SK-N-SH (cell line): ENCODE data around the gene FIBIN. TPM values are rescaled to one million over a fixed set of nuclear protein-coding genes. Genes with fewer than 3 reads are reported as not detected.

ENCODE experiments used
- CTCF ChIA-PET: fragments of 300-600, 350-600 bp; formaldehyde crosslinking; extraction: SDS; loops from one replicate; lab custom pipeline; 2021; lab: Yijun Ruan, JAX
- POLR2A ChIA-PET: fragments of 350-600 bp; sonication (Branson Sonifier 250); formaldehyde crosslinking; extraction: SDS; loops from one replicate; lab custom pipeline; 2020; ENCODE audit warnings: antibody characterized with exemption, inconsistent platforms; lab: Yijun Ruan, JAX
- DNase-seq: peaks from one replicate; pipeline ENCODE4 v3.0.0; 2012
- H2AFZ ChIP-seq: fragments of 200-600 bp; sonication (generic); 2 replicates; pipeline ENCODE4 v1.8.1; 2016; ENCODE audit warnings: antibody characterized with exemption, mild to moderate bottlenecking, low read depth
- H3F3A ChIP-seq: fragments of 200-600 bp; sonication (generic); replicated peaks from 2 replicates; pipeline ENCODE3; 2016; ENCODE audit warnings: antibody characterized with exemption, mild to moderate bottlenecking; ENCODE audit not compliant: insufficient read depth
- H3K27ac ChIP-seq, 2 experiments: fragments of 200-500 bp in 1 of 2; fragments of 200-600 bp in 1 of 2; sonication (Bioruptor generic) in 1 of 2; sonication (generic), shearing (Covaris generic) in 1 of 2; 2 replicates each; pipeline versions ENCODE4 v1.5.1 to v1.6.1; 2014 to 2016; ENCODE audit warnings: low read depth in 2 of 2, inconsistent platforms in 1 of 2, low read length in 1 of 2, mild to moderate bottlenecking in 1 of 2, mixed read lengths in 1 of 2
- H3K27me3 ChIP-seq: fragments of 200-600 bp; sonication (generic), shearing (Covaris generic); 2 replicates; pipeline ENCODE4 v1.6.1; 2016; ENCODE audit warnings: mixed run types; ENCODE audit not compliant: insufficient read depth
- H3K36me3 ChIP-seq, 2 experiments: fragments of 200-500 bp in 1 of 2; fragments of 200-600 bp in 1 of 2; sonication (Bioruptor generic) in 1 of 2; sonication (generic) in 1 of 2; replicated peaks in 1 of 2; 2 replicates each; pipeline versions ENCODE3 to v1.5.1; 2014 to 2016; ENCODE audit warnings: low read length in 1 of 2, mild to moderate bottlenecking in 1 of 2; ENCODE audit not compliant: insufficient read depth in 2 of 2, control insufficient read depth in 1 of 2
- H3K4me1 ChIP-seq, 2 experiments: fragments of 200-500 bp in 1 of 2; fragments of 200-600 bp in 1 of 2; sonication (Bioruptor generic) in 1 of 2; sonication (generic), shearing (Covaris generic) in 1 of 2; 2 replicates each; pipeline versions ENCODE4 v1.5.1 to v1.6.1; 2014 to 2016; ENCODE audit warnings: low read depth in 1 of 2, low read length in 1 of 2, mixed run types in 1 of 2; ENCODE audit not compliant: insufficient read depth in 2 of 2, control insufficient read depth in 1 of 2
- H3K4me2 ChIP-seq: fragments of 200-600 bp; sonication (generic), shearing (Covaris generic); 2 replicates; pipeline ENCODE4 v1.6.1; 2017; ENCODE audit warnings: mixed run types
- H3K4me3 ChIP-seq, 2 experiments: fragments of 200-500 bp in 1 of 2; fragments of 200-600 bp in 1 of 2; sonication (Bioruptor generic) in 1 of 2; sonication (generic), shearing (Covaris generic) in 1 of 2; 2 replicates each; pipeline versions ENCODE4 v1.5.1 to v1.8.1; 2014 to 2016; ENCODE audit warnings: low read depth in 2 of 2, inconsistent platforms in 1 of 2, low read length in 1 of 2, mild to moderate bottlenecking in 1 of 2, mixed read lengths in 1 of 2, moderate library complexity in 1 of 2
- H3K79me2 ChIP-seq: fragments of 200-600 bp; sonication (generic); 2 replicates; pipeline ENCODE4 v1.8.1; 2017; ENCODE audit warnings: mild to moderate bottlenecking; ENCODE audit not compliant: insufficient read depth
- H3K9ac ChIP-seq: fragments of 200-600 bp; sonication (generic); 2 replicates; pipeline ENCODE4 v1.6.1; 2017; ENCODE audit warnings: mixed run types
- H3K9me2 ChIP-seq: fragments of 200-600 bp; sonication (generic); 2 replicates; pipeline ENCODE4 v1.6.1; 2017; ENCODE audit warnings: mixed run types
- H3K9me3 ChIP-seq: fragments of 200-600 bp; sonication (generic); 2 replicates; pipeline ENCODE4 v1.6.1; 2017; ENCODE audit warnings: mixed run types, mild to moderate bottlenecking, moderate library complexity
- H4K20me1 ChIP-seq: fragments of 200-600 bp; sonication (generic); 2 replicates; pipeline ENCODE4 v1.6.1; 2017; ENCODE audit warnings: mild to moderate bottlenecking, mixed run types; ENCODE audit not compliant: insufficient read depth
- CHD2 ChIP-seq: fragments of 150-350 bp; IDR thresholded peaks from 2 replicates; pipeline ENCODE4 v1.6.1; 2018; ENCODE audit warnings: low read length; ENCODE audit not compliant: partially characterized antibody
- EZH2phosphoT487 ChIP-seq: fragments of 200-600 bp; sonication (generic); IDR thresholded peaks from 2 replicates; pipeline ENCODE4 v1.6.1; 2017; ENCODE audit warnings: low read depth, mixed run types, mild to moderate bottlenecking, antibody characterized with exemption, moderate library complexity, borderline replicate concordance
- FOSL2 ChIP-seq: IDR thresholded peaks from 2 replicates; pipeline ENCODE4 v1.4.0; 2012; ENCODE audit warnings: low read depth, mild to moderate bottlenecking, moderate library complexity, borderline replicate concordance
- FOXM1 ChIP-seq: IDR thresholded peaks from 2 replicates; pipeline ENCODE4 v1.4.0; 2012; ENCODE audit warnings: low read depth, mild to moderate bottlenecking
- GATA2 ChIP-seq: sonication (generic); formaldehyde crosslinking; IDR thresholded peaks from 2 replicates; pipeline ENCODE4 v1.5.0; 2020; ENCODE audit warnings: mild to moderate bottlenecking, missing genetic modification reagents
- NFIC ChIP-seq: IDR thresholded peaks from 2 replicates; pipeline ENCODE4 v1.4.0; 2012; ENCODE audit warnings: borderline replicate concordance
- PBX3 ChIP-seq: IDR thresholded peaks from 2 replicates; pipeline ENCODE4; 2012
- POLR2AphosphoS5 ChIP-seq: IDR thresholded peaks from 2 replicates; pipeline ENCODE4 v1.6.1; 2012; ENCODE audit warnings: low read depth, low read length
- RXRA ChIP-seq: IDR thresholded peaks from 2 replicates; pipeline ENCODE4 v1.4.0; 2012; ENCODE audit warnings: low read depth, mild to moderate bottlenecking, borderline replicate concordance
- SIN3A ChIP-seq: IDR thresholded peaks from 2 replicates; pipeline ENCODE4 v1.6.1; 2012; ENCODE audit warnings: low read depth, mild to moderate bottlenecking, low read length, moderate library complexity, borderline replicate concordance
- SMC3 ChIP-seq: IDR thresholded peaks from 2 replicates; pipeline ENCODE4 v1.6.1; 2012; ENCODE audit warnings: low read depth, low read length, improper control_type of control experiment
- TEAD4 ChIP-seq: IDR thresholded peaks from 2 replicates; pipeline ENCODE4 v1.4.0; 2012; ENCODE audit warnings: mild to moderate bottlenecking, borderline replicate concordance; ENCODE audit not compliant: insufficient read depth
- YY1 ChIP-seq: IDR thresholded peaks from 2 replicates; pipeline ENCODE4 v1.4.0; 2012; ENCODE audit warnings: low read depth, mild to moderate bottlenecking
- WGBS: methylation state at CpG from one replicate; pipeline ENCODE4 v1.1.6; 2017; ENCODE audit warnings: low lambda C conversion rate; 5-methylcytosine and 5-hydroxymethylcytosine counted together
- polyA plus RNA-seq, 3 experiments: library from polyadenylated mRNA; depleted of rRNA; stranded (reverse); fragments of >200 nt; gene quantifications; 2 replicates each; pipeline ENCODE4 v1.2.3, GENCODE V29; 2012
- TF ChIP-seq, protein P1 (sequence below): IDR thresholded peaks from 2 replicates; pipeline ENCODE4 v1.4.0; 2012; ENCODE audit warnings: low read depth
- TF ChIP-seq, protein P2 (sequence below): IDR thresholded peaks from 2 replicates; pipeline ENCODE4 v1.4.0; 2012; ENCODE audit warnings: low read depth, borderline replicate concordance
- TF ChIP-seq, protein P3 (sequence below): IDR thresholded peaks from 2 replicates; pipeline ENCODE4 v1.6.1; 2012; ENCODE audit warnings: mild to moderate bottlenecking, low read depth, low read length, moderate library complexity
- TF ChIP-seq, protein P4 (sequence below): IDR thresholded peaks from 2 replicates; pipeline ENCODE4 v1.4.0; 2012; ENCODE audit warnings: low read depth, borderline replicate concordance
- TF ChIP-seq, protein P5 (sequence below): fragments of 200-600 bp; sonication (generic); IDR thresholded peaks from 2 replicates; pipeline ENCODE4 v1.6.1; 2017; ENCODE audit warnings: antibody characterized with exemption, mild to moderate bottlenecking, moderate library complexity

The FIBIN gene
- polyA plus RNA-seq, 1 of the 3 experiments (the other 2 are of a cell fraction) = 0.66 TPM

DNA sequence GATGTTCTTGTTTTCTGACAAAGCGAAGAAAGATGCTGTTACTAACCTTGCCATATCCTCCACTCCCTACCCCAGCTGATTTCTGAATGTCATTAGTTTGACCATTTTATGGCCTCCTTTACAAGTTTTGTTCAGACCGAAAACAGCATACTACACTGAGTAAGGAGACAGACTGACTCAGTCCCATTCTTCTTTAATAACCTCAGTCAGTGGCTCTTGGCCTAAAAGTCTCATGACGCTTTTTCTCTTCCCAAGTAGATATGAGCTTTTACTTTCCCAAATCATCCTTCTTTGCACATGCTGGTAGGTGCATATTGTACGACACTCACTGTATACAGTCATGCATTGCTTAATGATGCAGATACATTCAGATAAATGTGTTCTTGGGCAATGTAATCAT lies 8.0 kb upstream of the FIBIN start:
- no peak overlapping the region for H3K27ac ChIP-seq
- H2AFZ ChIP-seq = no peak overlapping the region
- no peaks in the 10 kb centered on the region for H3K4me1 ChIP-seq
- POLR2A ChIA-PET = no interaction called here
- CTCF ChIA-PET = no interaction called here
- no peaks in the 10 kb centered on the region for H3K9me2 ChIP-seq
- no peaks in the 10 kb centered on the region for H3K27me3 ChIP-seq
- H3K36me3 ChIP-seq = no peaks in the 10 kb centered on the region
- DNase-seq = no peak
- H3K9me3 ChIP-seq = peaks cover 6% of the 10 kb centered on the region; the same call in 1 of the 2 replicates
- WGBS = 79% methylated on average over 4 of the region's 4 CpGs
- H3K79me2 ChIP-seq = no peaks in the 10 kb centered on the region
- H3K4me2 ChIP-seq = no peak overlapping the region
- H3K9ac ChIP-seq = no peak overlapping the region
- H3K4me3 ChIP-seq = no peak overlapping the region
- TF ChIP-seq, protein P1, sequence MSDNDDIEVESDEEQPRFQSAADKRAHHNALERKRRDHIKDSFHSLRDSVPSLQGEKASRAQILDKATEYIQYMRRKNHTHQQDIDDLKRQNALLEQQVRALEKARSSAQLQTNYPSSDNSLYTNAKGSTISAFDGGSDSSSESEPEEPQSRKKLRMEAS = no peak
- TF ChIP-seq RXRA (no peak), SMC3 (no peak), NFIC (no peak), SIN3A (no peak), PBX3 (no peak), YY1 (no peak), TEAD4 (no peak), POLR2AphosphoS5 (no peak)
- TF ChIP-seq, protein P2, sequence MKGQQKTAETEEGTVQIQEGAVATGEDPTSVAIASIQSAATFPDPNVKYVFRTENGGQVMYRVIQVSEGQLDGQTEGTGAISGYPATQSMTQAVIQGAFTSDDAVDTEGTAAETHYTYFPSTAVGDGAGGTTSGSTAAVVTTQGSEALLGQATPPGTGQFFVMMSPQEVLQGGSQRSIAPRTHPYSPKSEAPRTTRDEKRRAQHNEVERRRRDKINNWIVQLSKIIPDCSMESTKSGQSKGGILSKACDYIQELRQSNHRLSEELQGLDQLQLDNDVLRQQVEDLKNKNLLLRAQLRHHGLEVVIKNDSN = no peak
- TF ChIP-seq, protein P3, sequence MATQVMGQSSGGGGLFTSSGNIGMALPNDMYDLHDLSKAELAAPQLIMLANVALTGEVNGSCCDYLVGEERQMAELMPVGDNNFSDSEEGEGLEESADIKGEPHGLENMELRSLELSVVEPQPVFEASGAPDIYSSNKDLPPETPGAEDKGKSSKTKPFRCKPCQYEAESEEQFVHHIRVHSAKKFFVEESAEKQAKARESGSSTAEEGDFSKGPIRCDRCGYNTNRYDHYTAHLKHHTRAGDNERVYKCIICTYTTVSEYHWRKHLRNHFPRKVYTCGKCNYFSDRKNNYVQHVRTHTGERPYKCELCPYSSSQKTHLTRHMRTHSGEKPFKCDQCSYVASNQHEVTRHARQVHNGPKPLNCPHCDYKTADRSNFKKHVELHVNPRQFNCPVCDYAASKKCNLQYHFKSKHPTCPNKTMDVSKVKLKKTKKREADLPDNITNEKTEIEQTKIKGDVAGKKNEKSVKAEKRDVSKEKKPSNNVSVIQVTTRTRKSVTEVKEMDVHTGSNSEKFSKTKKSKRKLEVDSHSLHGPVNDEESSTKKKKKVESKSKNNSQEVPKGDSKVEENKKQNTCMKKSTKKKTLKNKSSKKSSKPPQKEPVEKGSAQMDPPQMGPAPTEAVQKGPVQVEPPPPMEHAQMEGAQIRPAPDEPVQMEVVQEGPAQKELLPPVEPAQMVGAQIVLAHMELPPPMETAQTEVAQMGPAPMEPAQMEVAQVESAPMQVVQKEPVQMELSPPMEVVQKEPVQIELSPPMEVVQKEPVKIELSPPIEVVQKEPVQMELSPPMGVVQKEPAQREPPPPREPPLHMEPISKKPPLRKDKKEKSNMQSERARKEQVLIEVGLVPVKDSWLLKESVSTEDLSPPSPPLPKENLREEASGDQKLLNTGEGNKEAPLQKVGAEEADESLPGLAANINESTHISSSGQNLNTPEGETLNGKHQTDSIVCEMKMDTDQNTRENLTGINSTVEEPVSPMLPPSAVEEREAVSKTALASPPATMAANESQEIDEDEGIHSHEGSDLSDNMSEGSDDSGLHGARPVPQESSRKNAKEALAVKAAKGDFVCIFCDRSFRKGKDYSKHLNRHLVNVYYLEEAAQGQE = no peak
- no peaks in the 10 kb centered on the region for H4K20me1 ChIP-seq
- H3F3A ChIP-seq = no peaks in the 10 kb centered on the region

DNA sequence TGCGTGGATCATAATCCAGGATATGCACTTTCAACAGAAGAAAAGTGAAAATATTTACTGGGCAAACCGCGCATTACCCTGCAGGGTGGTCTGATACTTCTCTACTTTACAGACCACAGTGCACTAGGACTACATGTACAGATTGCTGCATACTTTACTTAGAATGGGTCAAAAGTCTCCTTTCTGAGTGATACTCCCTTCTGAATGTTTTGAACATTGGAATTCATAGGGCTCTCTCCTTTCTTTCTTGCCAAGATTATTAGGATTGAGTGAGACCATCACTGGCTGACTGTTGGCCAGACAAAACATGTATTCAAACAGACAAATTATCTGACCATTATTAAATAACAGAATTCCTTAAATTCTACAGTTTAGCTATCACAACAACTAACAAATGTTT lies 6.6 kb upstream of the FIBIN start:
- POLR2A ChIA-PET = no interaction called here
- H3K4me2 ChIP-seq = no peak overlapping the region
- CTCF ChIA-PET = no interaction called here
- peaks cover 11% of the 10 kb centered on the region for H3F3A ChIP-seq
- no peak for DNase-seq
- no peaks in the 10 kb centered on the region for H3K9me2 ChIP-seq
- H3K4me3 ChIP-seq = no peak overlapping the region
- no peaks in the 10 kb centered on the region for H4K20me1 ChIP-seq
- H3K9ac ChIP-seq = no peak overlapping the region
- H3K36me3 ChIP-seq = no peaks in the 10 kb centered on the region
- H3K27me3 ChIP-seq = no peaks in the 10 kb centered on the region
- H2AFZ ChIP-seq = peak overlapping the region; percentile 19; the same call in 1 of the 2 replicates
- peaks cover 0 to 9% of the 10 kb centered on the region in 2 experiments; a peak in 1 of 4 replicates for H3K4me1 ChIP-seq
- H3K27ac ChIP-seq = no peak overlapping the region
- WGBS = 92% methylated on average over 3 of the region's 3 CpGs
- H3K9me3 ChIP-seq = peaks cover 6% of the 10 kb centered on the region; the same call in 1 of the 2 replicates
- H3K79me2 ChIP-seq = no peaks in the 10 kb centered on the region
- TF ChIP-seq FOSL2 (no peak), EZH2phosphoT487 (no peak), YY1 (no peak), GATA2 (no peak), SIN3A (no peak), FOXM1 (no peak), CHD2 (no peak), SMC3 (no peak), RXRA (no peak)
- TF ChIP-seq, protein P4, sequence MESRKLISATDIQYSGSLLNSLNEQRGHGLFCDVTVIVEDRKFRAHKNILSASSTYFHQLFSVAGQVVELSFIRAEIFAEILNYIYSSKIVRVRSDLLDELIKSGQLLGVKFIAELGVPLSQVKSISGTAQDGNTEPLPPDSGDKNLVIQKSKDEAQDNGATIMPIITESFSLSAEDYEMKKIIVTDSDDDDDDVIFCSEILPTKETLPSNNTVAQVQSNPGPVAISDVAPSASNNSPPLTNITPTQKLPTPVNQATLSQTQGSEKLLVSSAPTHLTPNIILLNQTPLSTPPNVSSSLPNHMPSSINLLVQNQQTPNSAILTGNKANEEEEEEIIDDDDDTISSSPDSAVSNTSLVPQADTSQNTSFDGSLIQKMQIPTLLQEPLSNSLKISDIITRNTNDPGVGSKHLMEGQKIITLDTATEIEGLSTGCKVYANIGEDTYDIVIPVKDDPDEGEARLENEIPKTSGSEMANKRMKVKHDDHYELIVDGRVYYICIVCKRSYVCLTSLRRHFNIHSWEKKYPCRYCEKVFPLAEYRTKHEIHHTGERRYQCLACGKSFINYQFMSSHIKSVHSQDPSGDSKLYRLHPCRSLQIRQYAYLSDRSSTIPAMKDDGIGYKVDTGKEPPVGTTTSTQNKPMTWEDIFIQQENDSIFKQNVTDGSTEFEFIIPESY = no peak
- TF ChIP-seq, protein P5, sequence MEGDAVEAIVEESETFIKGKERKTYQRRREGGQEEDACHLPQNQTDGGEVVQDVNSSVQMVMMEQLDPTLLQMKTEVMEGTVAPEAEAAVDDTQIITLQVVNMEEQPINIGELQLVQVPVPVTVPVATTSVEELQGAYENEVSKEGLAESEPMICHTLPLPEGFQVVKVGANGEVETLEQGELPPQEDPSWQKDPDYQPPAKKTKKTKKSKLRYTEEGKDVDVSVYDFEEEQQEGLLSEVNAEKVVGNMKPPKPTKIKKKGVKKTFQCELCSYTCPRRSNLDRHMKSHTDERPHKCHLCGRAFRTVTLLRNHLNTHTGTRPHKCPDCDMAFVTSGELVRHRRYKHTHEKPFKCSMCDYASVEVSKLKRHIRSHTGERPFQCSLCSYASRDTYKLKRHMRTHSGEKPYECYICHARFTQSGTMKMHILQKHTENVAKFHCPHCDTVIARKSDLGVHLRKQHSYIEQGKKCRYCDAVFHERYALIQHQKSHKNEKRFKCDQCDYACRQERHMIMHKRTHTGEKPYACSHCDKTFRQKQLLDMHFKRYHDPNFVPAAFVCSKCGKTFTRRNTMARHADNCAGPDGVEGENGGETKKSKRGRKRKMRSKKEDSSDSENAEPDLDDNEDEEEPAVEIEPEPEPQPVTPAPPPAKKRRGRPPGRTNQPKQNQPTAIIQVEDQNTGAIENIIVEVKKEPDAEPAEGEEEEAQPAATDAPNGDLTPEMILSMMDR = no peak
